ENCODE data around the gene ZNF648.
"Not testable (repeated sequence)": the region's sequence is repeated elsewhere in the genome, so short reads cannot be mapped to it uniquely, and the experiment has no call there.

Gene ZNF648

GRCh38 chr1:182029379-182030331 is 31.9 kb downstream of the ZNF648 start:
- DNase-seq: peak; percentile 94 to 98 (median 96)

GRCh38 chr1:182029002-182029378 is 32.5 kb downstream of the ZNF648 start:
- DNase-seq: no peak

- peak in 2 of 4 experiments; percentile 4 to 20 for DNase-seq
Measured at GRCh38 chr1:182015360-182015759, 46.2 kb downstream of the ZNF648 start.

- not testable (repeated sequence) for DNase-seq
Measured at GRCh38 chr1:182010800-182011370, 50.6 kb downstream of the ZNF648 start.

GRCh38 chr1:182005398-182005797 is 56.1 kb downstream of the ZNF648 start:
- DNase-seq: not testable (repeated sequence)

- DNase-seq: no peak
Measured at GRCh38 chr1:182004601-182005000, 56.9 kb downstream of the ZNF648 start.

Data from suppressor macrophage (primary cell).